Right atrium auricular region (tissue), 2 donors: ENCODE results near the gene TF. TPM values are rescaled to one million over a fixed set of nuclear protein-coding genes. Genes with fewer than 3 reads are reported as not detected.

Source experiments
- total RNA-seq, 2 donors: library from RNA; depleted of rRNA; stranded (reverse); fragments of >200 nt; gene quantifications; one replicate each; pipeline ENCODE4 v1.1.0, GENCODE V29; 2016

The TF gene
- total RNA-seq, 2 donors from 2014 or later, result 4.1 TPM; not detected in 1

Other genes starting within 250 kb of the TF start
- gene CDV3, start 172.7 kb upstream of the TF start, total RNA-seq, result 100 to 1,000 TPM; 108 to 122 TPM
- 10 to 100 TPM; 10.5 to 11.1 TPM for gene TOPBP1, start 84.5 kb upstream of the TF start, total RNA-seq
- 10 to 100 TPM; 16.4 to 24.8 TPM for gene SRPRB, start 59.4 kb downstream of the TF start, total RNA-seq
- gene RAB6B, start 149.5 kb downstream of the TF start, total RNA-seq, result 10 to 100 TPM in 1 of 2 donors, 1 to 10 TPM in 1; 9.5 to 11.5 TPM